Activated CD8-positive, alpha-beta memory T cell treated with anti-CD3 and anti-CD28 coated beads for 4 hours (primary cell): Measurements from ENCODE around the gene KLF6.

Experiments used
- DNase-seq, 2 donors: peaks; one replicate each; pipeline ENCODE4 v3.0.0-alpha.2; 2020; ENCODE audit warnings: low read depth in 2 of 2

The KLF6 gene

GRCh38 chr10:3774814-3775695 is 10.0 kb downstream of the KLF6 start:
- no peak for DNase-seq

- DNase-seq = no peak
Observed at GRCh38 chr10:3774018-3774813, 10.8 kb downstream of the KLF6 start.

- DNase-seq = no peak
Observed at GRCh38 chr10:3773460-3774017, 11.5 kb downstream of the KLF6 start.

- DNase-seq = no peak
Observed at GRCh38 chr10:3772361-3773171, 12.4 kb downstream of the KLF6 start.

- DNase-seq = no peak
Observed at GRCh38 chr10:3770611-3771110, 14.3 kb downstream of the KLF6 start.

- no peak for DNase-seq
Observed at GRCh38 chr10:3769556-3769955, 15.5 kb downstream of the KLF6 start.

- DNase-seq = no peak
Observed at GRCh38 chr10:3766046-3766756, 18.8 kb downstream of the KLF6 start.

- no peak for DNase-seq
Observed at GRCh38 chr10:3765146-3765545, 19.9 kb downstream of the KLF6 start.

- DNase-seq = no peak
Observed at GRCh38 chr10:3764626-3765112, 20.3 kb downstream of the KLF6 start.

GRCh38 chr10:3763852-3764625 is 21.0 kb downstream of the KLF6 start:
- no peak for DNase-seq

GRCh38 chr10:3763035-3763456 is 22.0 kb downstream of the KLF6 start:
- no peak for DNase-seq

- DNase-seq = no peak
Observed at GRCh38 chr10:3762309-3762708, 22.7 kb downstream of the KLF6 start.

- DNase-seq = no peak
Observed at GRCh38 chr10:3761904-3762303, 23.1 kb downstream of the KLF6 start.

- no peak for DNase-seq
Observed at GRCh38 chr10:3761021-3761686, 23.9 kb downstream of the KLF6 start.

- no peak for DNase-seq
Observed at GRCh38 chr10:3760083-3760482, 24.9 kb downstream of the KLF6 start.

- DNase-seq = no peak
Observed at GRCh38 chr10:3759397-3759796, 25.6 kb downstream of the KLF6 start.

- no peak for DNase-seq
Observed at GRCh38 chr10:3758491-3758970, 26.5 kb downstream of the KLF6 start.

GRCh38 chr10:3757638-3758490 is 27.1 kb downstream of the KLF6 start:
- DNase-seq = peak in 1 of 2 donors; percentile 60
